Hematopoietic multipotent progenitor cell treated with erythropoietin and hydrocortisone succinate and interleukin-3 and kit ligand, for 15 days (in vitro differentiated cells): ENCODE results near the gene ABCB11.
"Not testable (repeated sequence)": the region's sequence is repeated elsewhere in the genome, so short reads cannot be mapped to it uniquely, and the experiment has no call there.

Source experiments
- DNase-seq: peaks from one replicate; pipeline ENCODE4 v3.0.0-alpha.2; 2015; ENCODE audit warnings: low spot score

Gene ABCB11

DNA sequence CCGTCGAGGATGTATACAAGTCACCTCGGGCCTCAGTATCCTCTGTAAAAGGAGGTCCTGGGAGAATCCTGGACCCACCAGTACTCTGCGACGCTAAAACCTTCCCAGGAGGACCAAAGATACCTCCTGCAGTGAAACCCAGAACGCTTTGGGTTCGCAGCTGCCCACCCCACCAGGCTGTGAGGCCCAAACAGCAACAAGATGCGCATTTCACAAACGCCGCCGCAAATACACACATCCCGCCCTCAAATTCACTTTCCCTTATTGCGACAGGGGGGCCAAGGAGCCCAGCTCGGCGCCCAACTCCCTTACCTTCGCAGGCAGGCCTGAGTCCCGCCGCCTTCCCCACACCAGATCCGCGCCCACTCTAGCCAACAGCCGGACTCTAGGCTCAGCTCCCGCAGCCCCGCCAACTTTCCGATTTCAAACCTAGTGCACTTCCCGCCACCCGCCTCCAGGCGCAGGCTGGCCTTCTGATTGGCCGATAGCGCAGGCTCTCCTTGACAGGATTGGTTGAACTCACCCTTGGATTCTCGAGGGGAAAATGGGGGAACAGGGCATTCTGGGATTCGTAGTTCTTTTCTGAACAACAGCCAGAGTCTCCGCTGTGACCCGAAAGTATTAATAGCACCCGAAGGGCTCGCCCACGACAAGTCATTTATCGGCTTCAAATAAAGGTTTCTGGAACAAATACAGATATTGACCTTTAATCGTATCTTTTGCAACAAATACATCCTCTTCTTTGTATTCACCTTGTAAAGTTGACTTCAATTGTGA, 140.9 kb downstream of the ABCB11 start, which contains the start of gene SPC25:
SPC25 (minus strand) TSS at position 425 of the 777 bp plus-strand sequence. CDS start 911 bp downstream, outside the sequence.
- DNase-seq, result peak; percentile 95

DNA sequence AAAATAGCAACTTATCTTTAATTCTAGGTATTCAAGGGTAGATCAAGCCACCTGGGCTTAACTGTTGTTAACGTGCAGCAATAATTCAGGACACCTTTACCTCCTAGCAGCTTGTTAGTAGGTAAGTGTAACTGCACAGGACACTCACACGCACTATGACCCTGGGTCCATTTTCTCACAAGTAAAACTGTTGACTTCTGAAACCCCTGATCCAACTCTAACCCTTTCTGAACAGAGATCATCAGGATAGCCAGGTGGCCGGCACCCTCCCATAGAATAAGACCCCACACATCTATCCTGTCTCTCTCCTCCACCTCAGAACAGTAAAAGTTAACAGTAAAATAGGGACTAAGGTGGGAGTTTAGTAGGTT, 141.5 kb downstream of the ABCB11 start:
- peak; percentile 26 for DNase-seq

DNA sequence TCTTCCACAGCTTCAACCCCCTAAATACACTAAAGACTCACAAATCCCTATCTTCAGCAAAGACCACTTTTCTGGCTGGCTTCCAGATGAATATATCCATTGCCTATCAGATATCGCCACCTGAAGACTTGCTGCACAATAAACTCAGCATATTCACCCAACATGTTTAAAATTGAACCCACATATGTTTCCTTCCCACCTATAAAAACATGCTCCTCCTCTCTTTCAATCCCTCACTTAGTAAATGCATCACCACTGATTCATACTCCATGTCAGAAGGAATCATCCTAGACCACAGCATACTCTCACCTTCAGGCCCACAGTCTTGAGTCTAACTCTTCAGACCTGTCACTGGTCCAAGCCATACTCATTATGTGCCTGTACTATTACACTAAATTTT, 146.1 kb downstream of the ABCB11 start:
- peak; percentile 7 for DNase-seq

DNA sequence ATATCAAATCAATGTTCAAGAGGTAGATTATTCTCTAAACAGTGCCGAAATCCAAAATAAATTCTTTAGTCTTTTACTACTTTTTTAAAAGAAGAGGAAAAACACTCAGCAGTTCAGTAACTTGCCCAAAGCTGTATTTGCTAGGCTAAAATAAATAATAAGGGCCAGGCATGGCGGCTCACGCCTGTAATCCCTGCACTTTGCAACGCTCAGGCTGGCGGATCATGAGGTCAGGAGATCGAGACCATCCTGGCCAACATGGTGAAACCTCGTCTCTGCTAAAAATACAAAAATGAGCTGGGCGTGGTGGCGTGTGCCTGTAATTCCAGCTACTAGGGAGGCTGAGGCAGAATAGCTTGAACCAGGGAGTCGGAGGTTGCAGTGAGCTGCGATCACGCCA, 149.0 kb downstream of the ABCB11 start:
- not testable (repeated sequence) for DNase-seq

DNA sequence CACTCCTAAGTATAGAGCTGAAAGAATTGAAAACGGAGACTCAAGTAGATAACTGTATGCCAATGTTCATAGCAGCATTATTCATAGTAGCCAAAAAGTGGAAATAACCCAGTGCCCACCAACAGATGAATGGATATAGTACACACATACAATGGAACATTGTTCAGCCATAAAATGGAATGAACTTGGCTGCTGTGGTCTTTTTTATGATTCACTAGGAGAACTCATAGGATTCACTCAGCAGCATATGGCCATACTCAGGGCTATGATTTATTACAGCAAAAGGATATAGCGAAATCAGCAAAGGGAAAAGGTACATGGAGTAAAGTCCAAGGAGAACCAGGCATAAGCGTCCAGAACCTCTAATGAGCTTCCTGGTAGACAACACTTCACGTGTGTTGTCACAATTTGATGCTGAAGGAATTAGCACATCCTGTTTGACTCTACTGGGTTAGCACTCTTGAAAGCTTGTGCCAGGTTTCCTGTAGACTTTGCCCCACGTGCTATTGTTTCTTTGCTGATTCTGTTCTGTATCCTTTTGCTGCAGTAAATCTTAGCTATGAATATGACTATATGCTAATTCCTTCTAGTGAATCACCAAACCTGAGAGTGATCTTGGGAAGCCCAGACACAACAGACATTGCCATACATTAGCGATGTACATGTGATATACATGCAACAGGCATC, 156.6 kb downstream of the ABCB11 start:
- no peak for DNase-seq

DNA sequence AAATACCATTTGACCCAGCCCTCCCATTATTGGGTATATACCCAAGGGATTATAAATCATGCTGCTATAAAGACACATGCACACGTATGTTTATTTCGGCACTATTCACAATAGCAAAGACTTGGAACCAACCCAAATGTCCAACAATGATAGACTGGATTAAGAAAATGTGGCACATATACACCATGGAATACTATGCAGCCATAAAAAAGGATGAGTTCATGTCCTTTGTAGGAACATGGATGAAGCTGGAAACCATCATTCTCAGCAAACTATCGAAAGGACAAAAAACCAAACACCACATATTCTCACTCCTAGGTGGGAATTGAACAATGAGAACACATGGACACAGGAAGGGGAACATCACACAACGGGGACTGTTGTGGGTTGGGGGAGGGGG, 160.3 kb downstream of the ABCB11 start:
- DNase-seq, result not testable (repeated sequence)
